H9 (cell line): Measurements from ENCODE around the gene RHOU. TPM values are rescaled to one million over a fixed set of nuclear protein-coding genes. Genes with fewer than 3 reads are reported as not detected.

Experiments
- DNase-seq: peaks from one replicate; pipeline ENCODE4 v3.0.0-alpha.2; 2017
- H2AFZ ChIP-seq: one replicate; pipeline ENCODE4 v1.6.1; 2013; ENCODE audit warnings: mild to moderate bottlenecking, low read length, control low read depth, moderate library complexity
- H2AK5ac ChIP-seq: 2 replicates; pipeline ENCODE4 v1.6.1; 2013; ENCODE audit warnings: low read length, control low read depth, mixed read lengths; ENCODE audit not compliant: insufficient read length
- H2BK120ac ChIP-seq: one replicate; pipeline ENCODE4 v1.6.1; 2013; ENCODE audit warnings: low read depth, mild to moderate bottlenecking, low read length, control low read depth, inconsistent platforms; ENCODE audit not compliant: poor library complexity, severe bottlenecking
- H2BK12ac ChIP-seq: 2 replicates; pipeline ENCODE4 v1.6.1; 2013; ENCODE audit warnings: low read length, control low read depth, mixed read lengths, low read depth; ENCODE audit not compliant: insufficient read length
- H2BK15ac ChIP-seq: 2 replicates; pipeline ENCODE4 v1.6.1; 2013; ENCODE audit warnings: low read depth, low read length, control low read depth
- H2BK20ac ChIP-seq: one replicate; pipeline ENCODE4 v1.6.1; 2013; ENCODE audit warnings: low read depth, mild to moderate bottlenecking, low read length, control low read depth, inconsistent platforms; ENCODE audit not compliant: poor library complexity, severe bottlenecking
- H2BK5ac ChIP-seq: 2 replicates; pipeline ENCODE4 v1.6.1; 2013; ENCODE audit warnings: low read length, control low read depth, mixed read lengths; ENCODE audit not compliant: insufficient read length
- H3K14ac ChIP-seq: 2 replicates; pipeline ENCODE4 v1.6.1; 2013; ENCODE audit warnings: low read length, control low read depth; ENCODE audit not compliant: insufficient read depth
- H3K18ac ChIP-seq: 2 replicates; pipeline ENCODE4 v1.6.1; 2013; ENCODE audit warnings: low read depth, mild to moderate bottlenecking, mixed read lengths, low read length, control low read depth; ENCODE audit not compliant: insufficient read length
- H3K23ac ChIP-seq: 2 replicates; pipeline ENCODE4 v1.6.1; 2013; ENCODE audit warnings: low read length, control low read depth, mixed read lengths, low read depth; ENCODE audit not compliant: insufficient read length
- H3K23me2 ChIP-seq: 2 replicates; pipeline ENCODE4 v1.6.1; 2013; ENCODE audit warnings: low read depth, mild to moderate bottlenecking, mixed read lengths, low read length, control low read depth; ENCODE audit not compliant: insufficient read length, poor library complexity, severe bottlenecking
- H3K27ac ChIP-seq: 2 replicates; pipeline ENCODE4 v1.5.1; 2013; ENCODE audit warnings: low read length, control low read depth, mixed read lengths, low read depth; ENCODE audit not compliant: insufficient read length
- H3K27me3 ChIP-seq: 2 replicates; pipeline ENCODE4 v1.6.1; 2013; ENCODE audit warnings: low read length, control low read depth, inconsistent platforms; ENCODE audit not compliant: insufficient read depth
- H3K4ac ChIP-seq: 2 replicates; pipeline ENCODE4 v1.6.1; 2013; ENCODE audit warnings: low read depth, mild to moderate bottlenecking, control low read depth, inconsistent platforms, low read length, moderate library complexity
- H3K4me1 ChIP-seq: 2 replicates; pipeline ENCODE4 v1.6.1; 2013; ENCODE audit warnings: low read length, control low read depth, inconsistent platforms; ENCODE audit not compliant: insufficient read depth
- H3K4me2 ChIP-seq: 2 replicates; pipeline ENCODE4 v1.6.1; 2013; ENCODE audit warnings: low read length, control low read depth, mixed read lengths; ENCODE audit not compliant: insufficient read length, insufficient read depth
- H3K56ac ChIP-seq: 2 replicates; pipeline ENCODE4 v1.6.1; 2013; ENCODE audit warnings: low read depth, mild to moderate bottlenecking, mixed read lengths, low read length, control low read depth; ENCODE audit not compliant: insufficient read length
- H3K79me1 ChIP-seq: 2 replicates; pipeline ENCODE4 v1.6.1; 2013; ENCODE audit warnings: low read depth, mild to moderate bottlenecking, moderate library complexity, low read length, control low read depth, inconsistent platforms; ENCODE audit not compliant: insufficient read depth, poor library complexity, severe bottlenecking
- H3K79me2 ChIP-seq: 2 replicates; pipeline ENCODE4 v1.6.1; 2013; ENCODE audit warnings: low read length, control low read depth, inconsistent platforms; ENCODE audit not compliant: insufficient read depth
- H3K9ac ChIP-seq: 2 replicates; pipeline ENCODE4 v1.6.1; 2013; ENCODE audit warnings: low read length, control low read depth, mixed read lengths; ENCODE audit not compliant: insufficient read length; ENCODE audit errors: extremely low read depth
- H3K9me3 ChIP-seq: one replicate; pipeline ENCODE4 v1.6.1; 2013; ENCODE audit warnings: low read depth, low read length, inconsistent platforms; ENCODE audit not compliant: control insufficient read depth
- H3T11ph ChIP-seq: one replicate; pipeline ENCODE4 v1.6.1; 2013; ENCODE audit warnings: mild to moderate bottlenecking, low read length, control low read depth, inconsistent platforms
- H4K20me1 ChIP-seq: one replicate; pipeline ENCODE4 v1.6.1; 2013; ENCODE audit not compliant: control insufficient read depth, insufficient read length, insufficient read depth
- H4K5ac ChIP-seq: 2 replicates; pipeline ENCODE4 v1.6.1; 2013; ENCODE audit warnings: low read depth, mild to moderate bottlenecking, mixed read lengths, low read length, control low read depth; ENCODE audit not compliant: insufficient read length
- H4K8ac ChIP-seq: replicated peaks from 2 replicates; pipeline ENCODE4 v1.6.1; 2013; ENCODE audit warnings: low read length, control low read depth, mixed read lengths, low read depth; ENCODE audit not compliant: insufficient read length
- H4K91ac ChIP-seq: 2 replicates; pipeline ENCODE4 v1.6.1; 2013; ENCODE audit warnings: low read depth, mild to moderate bottlenecking, moderate library complexity, mixed read lengths, low read length, control low read depth; ENCODE audit not compliant: insufficient read length
- H3K27ac Mint-ChIP-seq, 3 experiments: 2 replicates in 2 of 3; 3 replicates in 1 of 3; pipeline ENCODE4 v1.8.0; 2020 to 2021; ENCODE audit warnings: mixed read lengths in 3 of 3, mild to moderate bottlenecking in 1 of 3, moderate library complexity in 1 of 3
- H3K27me3 Mint-ChIP-seq: 2 replicates; pipeline ENCODE4 v1.8.0; 2021; ENCODE audit warnings: low read depth, mild to moderate bottlenecking, moderate library complexity, mixed read lengths
- H3K36me3 Mint-ChIP-seq, 3 experiments: 2 replicates in 2 of 3; 3 replicates in 1 of 3; pipeline ENCODE4 v1.8.0; 2020 to 2021; ENCODE audit warnings: low read depth in 3 of 3, mixed read lengths in 3 of 3; ENCODE audit not compliant: insufficient read depth in 1 of 3
- H3K4me1 Mint-ChIP-seq, 2 experiments: 2 replicates each; pipeline ENCODE4 v1.8.0; 2020; ENCODE audit warnings: mixed read lengths in 2 of 2
- H3K4me3 Mint-ChIP-seq, 2 experiments: 2 replicates in 1 of 2; 3 replicates in 1 of 2; pipeline ENCODE4 v1.8.0; 2020 to 2021; ENCODE audit warnings: mild to moderate bottlenecking in 2 of 2, mixed read lengths in 2 of 2, moderate library complexity in 1 of 2
- H3K9me3 Mint-ChIP-seq, 2 experiments: 2 replicates in 1 of 2; 3 replicates in 1 of 2; pipeline ENCODE4 v1.8.0; 2020; ENCODE audit warnings: mild to moderate bottlenecking in 2 of 2, mixed read lengths in 2 of 2, moderate library complexity in 1 of 2
- WGBS: extraction: QIAGEN DNeasy Blood & Tissue Kit; methylation state at CpG from one replicate; pipeline ENCODE4 v1.1.7; 2013; ENCODE audit warnings: missing lambda C conversion rate, low lambda C conversion rate, mixed read lengths; ENCODE audit not compliant: insufficient read length; ENCODE audit errors: extremely low coverage; 5-methylcytosine and 5-hydroxymethylcytosine counted together
- total RNA-seq: library from RNA; stranded (reverse); gene quantifications from 2 replicates; pipeline ENCODE4 v1.2.1, GENCODE V29; 2021
- TF ChIP-seq, protein P1 (sequence below): fragments of 200-600 bp; sonication (generic); conservative IDR thresholded peaks from 3 replicates; pipeline ENCODE4 v1.8.0; 2021; ENCODE audit warnings: antibody characterized with exemption, mild to moderate bottlenecking

Gene RHOU
- total RNA-seq, 1 experiment from 2014 or later = 3.9 TPM

DNA sequence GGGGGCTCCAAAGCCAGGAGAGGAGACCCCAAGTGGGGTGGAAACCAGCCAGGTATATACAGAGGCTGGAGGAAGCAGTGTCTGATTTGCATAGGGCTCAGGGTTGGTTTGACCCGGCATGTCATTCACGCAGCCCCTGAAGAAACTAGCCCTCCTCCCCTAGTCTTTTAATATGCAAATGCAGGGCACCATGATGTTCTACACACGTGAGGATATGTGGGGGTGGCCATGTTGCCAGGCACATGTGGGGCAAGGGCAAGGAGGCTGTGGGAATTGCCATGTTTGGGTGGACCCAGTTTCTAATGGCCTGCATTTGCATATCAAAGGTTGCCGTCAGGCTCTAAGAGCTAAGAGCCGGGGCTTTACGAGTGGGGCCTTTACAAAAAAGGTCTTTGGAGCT, 12.0 kb upstream of the RHOU start:
- no peak overlapping the region for H3K4me3 Mint-ChIP-seq
- H3K79me1 ChIP-seq = no peaks in the 10 kb centered on the region
- no CpG with 5 or more reads among the region's 6 CpGs for WGBS
- peaks cover 15% of the 10 kb centered on the region for H3K27me3 Mint-ChIP-seq
- no peak overlapping the region for H2BK5ac ChIP-seq
- no peak overlapping the region for H2BK15ac ChIP-seq
- no peaks in the 10 kb centered on the region for H4K20me1 ChIP-seq
- H3K9me3 Mint-ChIP-seq = peaks cover 0 to 4% of the 10 kb centered on the region in 2 experiments; a peak in 1 of 5 replicates
- H3K27me3 ChIP-seq = no peaks in the 10 kb centered on the region
- H3K9me3 ChIP-seq = no peaks in the 10 kb centered on the region
- no peak overlapping the region for H3K18ac ChIP-seq
- H3K4me2 ChIP-seq = no peak overlapping the region
- H2AFZ ChIP-seq = no peak overlapping the region
- H2BK12ac ChIP-seq = no peak overlapping the region
- TF ChIP-seq, protein P1, sequence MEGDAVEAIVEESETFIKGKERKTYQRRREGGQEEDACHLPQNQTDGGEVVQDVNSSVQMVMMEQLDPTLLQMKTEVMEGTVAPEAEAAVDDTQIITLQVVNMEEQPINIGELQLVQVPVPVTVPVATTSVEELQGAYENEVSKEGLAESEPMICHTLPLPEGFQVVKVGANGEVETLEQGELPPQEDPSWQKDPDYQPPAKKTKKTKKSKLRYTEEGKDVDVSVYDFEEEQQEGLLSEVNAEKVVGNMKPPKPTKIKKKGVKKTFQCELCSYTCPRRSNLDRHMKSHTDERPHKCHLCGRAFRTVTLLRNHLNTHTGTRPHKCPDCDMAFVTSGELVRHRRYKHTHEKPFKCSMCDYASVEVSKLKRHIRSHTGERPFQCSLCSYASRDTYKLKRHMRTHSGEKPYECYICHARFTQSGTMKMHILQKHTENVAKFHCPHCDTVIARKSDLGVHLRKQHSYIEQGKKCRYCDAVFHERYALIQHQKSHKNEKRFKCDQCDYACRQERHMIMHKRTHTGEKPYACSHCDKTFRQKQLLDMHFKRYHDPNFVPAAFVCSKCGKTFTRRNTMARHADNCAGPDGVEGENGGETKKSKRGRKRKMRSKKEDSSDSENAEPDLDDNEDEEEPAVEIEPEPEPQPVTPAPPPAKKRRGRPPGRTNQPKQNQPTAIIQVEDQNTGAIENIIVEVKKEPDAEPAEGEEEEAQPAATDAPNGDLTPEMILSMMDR = no peak
- H3K14ac ChIP-seq = no peak overlapping the region
- H3K4ac ChIP-seq = no peak overlapping the region
- H3K9ac ChIP-seq = no peak overlapping the region
- no peak overlapping the region for H2BK20ac ChIP-seq
- no peak overlapping the region for H3T11ph ChIP-seq
- H4K8ac ChIP-seq = no peak overlapping the region
- H3K56ac ChIP-seq = no peak overlapping the region
- DNase-seq = peak; percentile 72
- H3K79me2 ChIP-seq = no peaks in the 10 kb centered on the region
- H4K91ac ChIP-seq = no peak overlapping the region
- no peak overlapping the region for H2AK5ac ChIP-seq
- H3K23ac ChIP-seq = no peak overlapping the region
- H3K36me3 Mint-ChIP-seq = no peaks in the 10 kb centered on the region
- H3K23me2 ChIP-seq = no peaks in the 10 kb centered on the region
- no peak overlapping the region for H4K5ac ChIP-seq
- no peak overlapping the region for H3K27ac ChIP-seq
- no peak overlapping the region for H2BK120ac ChIP-seq
- peaks cover 8% of the 10 kb centered on the region; the same call in 1 of the 2 replicates for H3K4me1 ChIP-seq
- H3K27ac Mint-ChIP-seq = no peak overlapping the region; a peak in 1 of 7 replicates
- H3K4me1 Mint-ChIP-seq = peaks cover 9 to 10% of the 10 kb centered on the region in 2 experiments
